Stimulated activated naive CD8-positive, alpha-beta T cell treated with anti-CD3 and anti-CD28 coated beads, Interleukin-15, Interleukin-2, amounts not matched to agents 100 ng/mL and 50 ng/mL, for 24 hours (primary cell): ENCODE measurements around the gene FPR3.

Source experiments
- H3K27ac Mint-ChIP-seq: one replicate; pipeline ENCODE4 v1.8.0; 2021; ENCODE audit warnings: mild to moderate bottlenecking, mixed read lengths
- H3K27me3 Mint-ChIP-seq: one replicate; pipeline ENCODE4 v1.8.0; 2021; ENCODE audit warnings: mixed read lengths
- H3K36me3 Mint-ChIP-seq: one replicate; pipeline ENCODE4 v1.8.0; 2021; ENCODE audit warnings: low read depth, mixed read lengths
- H3K4me1 Mint-ChIP-seq: one replicate; pipeline ENCODE4 v1.8.0; 2021; ENCODE audit warnings: low read depth, mixed read lengths
- H3K4me3 Mint-ChIP-seq: one replicate; pipeline ENCODE4 v1.8.0; 2021; ENCODE audit warnings: mild to moderate bottlenecking, mixed read lengths
- H3K9me3 Mint-ChIP-seq: one replicate; pipeline ENCODE4 v1.8.0; 2021; ENCODE audit warnings: mixed read lengths

The FPR3 gene

GRCh38 chr19:51808333-51808986 lies 13.5 kb downstream of the FPR3 start:
- H3K27ac Mint-ChIP-seq, result no peak overlapping the region
- no peak overlapping the region for H3K4me3 Mint-ChIP-seq
- H3K27me3 Mint-ChIP-seq, result no peaks in the 10 kb centered on the region
- H3K9me3 Mint-ChIP-seq, result peaks cover 13% of the 10 kb centered on the region
- H3K4me1 Mint-ChIP-seq, result no peaks in the 10 kb centered on the region
- no peaks in the 10 kb centered on the region for H3K36me3 Mint-ChIP-seq

GRCh38 chr19:51809787-51810186 lies 14.8 kb downstream of the FPR3 start:
- H3K27me3 Mint-ChIP-seq, result no peaks in the 10 kb centered on the region
- H3K27ac Mint-ChIP-seq, result no peak overlapping the region
- peaks cover 3% of the 10 kb centered on the region for H3K36me3 Mint-ChIP-seq
- peaks cover 10% of the 10 kb centered on the region for H3K9me3 Mint-ChIP-seq
- no peaks in the 10 kb centered on the region for H3K4me1 Mint-ChIP-seq
- H3K4me3 Mint-ChIP-seq, result no peak overlapping the region

- no peak overlapping the region for H3K27ac Mint-ChIP-seq
- H3K9me3 Mint-ChIP-seq, result peaks cover 10% of the 10 kb centered on the region
- peaks cover 3% of the 10 kb centered on the region for H3K36me3 Mint-ChIP-seq
- H3K4me1 Mint-ChIP-seq, result no peaks in the 10 kb centered on the region
- H3K4me3 Mint-ChIP-seq, result no peak overlapping the region
- no peaks in the 10 kb centered on the region for H3K27me3 Mint-ChIP-seq
Observed at GRCh38 chr19:51810223-51810622, 15.3 kb downstream of the FPR3 start.

- H3K4me1 Mint-ChIP-seq, result no peaks in the 10 kb centered on the region
- no peak overlapping the region for H3K4me3 Mint-ChIP-seq
- peaks cover 3% of the 10 kb centered on the region for H3K36me3 Mint-ChIP-seq
- peaks cover 10% of the 10 kb centered on the region for H3K9me3 Mint-ChIP-seq
- no peak overlapping the region for H3K27ac Mint-ChIP-seq
- H3K27me3 Mint-ChIP-seq, result no peaks in the 10 kb centered on the region
Observed at GRCh38 chr19:51811344-51811743, 16.4 kb downstream of the FPR3 start.

DNA sequence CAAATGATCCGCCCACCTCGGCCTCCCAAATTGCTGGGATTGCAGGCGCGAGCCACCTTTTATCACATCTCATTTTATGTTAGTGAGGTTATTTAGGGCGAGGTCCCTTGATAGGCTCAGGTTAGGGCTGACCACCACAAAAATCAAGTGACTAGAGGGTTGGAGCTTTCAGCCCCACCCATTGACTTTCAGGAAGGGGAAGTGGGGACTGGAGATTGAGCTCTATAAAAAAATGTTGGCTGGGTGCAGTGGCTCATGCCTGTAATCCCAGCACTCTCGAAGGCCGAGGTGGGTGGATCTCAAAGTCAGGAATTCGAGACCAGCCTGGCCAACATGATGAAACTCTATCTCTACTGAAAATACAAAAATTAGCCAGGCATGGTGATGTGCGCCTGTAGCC lies 20.1 kb downstream of the FPR3 start:
- H3K27me3 Mint-ChIP-seq, result no peaks in the 10 kb centered on the region
- peaks cover 3% of the 10 kb centered on the region for H3K36me3 Mint-ChIP-seq
- no peak overlapping the region for H3K4me3 Mint-ChIP-seq
- peaks cover 22% of the 10 kb centered on the region for H3K9me3 Mint-ChIP-seq
- H3K4me1 Mint-ChIP-seq, result no peaks in the 10 kb centered on the region
- no peak overlapping the region for H3K27ac Mint-ChIP-seq

- no peak overlapping the region for H3K4me3 Mint-ChIP-seq
- H3K36me3 Mint-ChIP-seq, result peaks cover 3% of the 10 kb centered on the region
- peaks cover 22% of the 10 kb centered on the region for H3K9me3 Mint-ChIP-seq
- no peaks in the 10 kb centered on the region for H3K4me1 Mint-ChIP-seq
- no peak overlapping the region for H3K27ac Mint-ChIP-seq
- H3K27me3 Mint-ChIP-seq, result no peaks in the 10 kb centered on the region
Observed at GRCh38 chr19:51816711-51817110, 21.8 kb downstream of the FPR3 start.

- no peaks in the 10 kb centered on the region for H3K4me1 Mint-ChIP-seq
- H3K27me3 Mint-ChIP-seq, result no peaks in the 10 kb centered on the region
- no peak overlapping the region for H3K27ac Mint-ChIP-seq
- H3K4me3 Mint-ChIP-seq, result no peak overlapping the region
- peaks cover 5% of the 10 kb centered on the region for H3K36me3 Mint-ChIP-seq
- H3K9me3 Mint-ChIP-seq, result peaks cover 47% of the 10 kb centered on the region
Observed at GRCh38 chr19:51820011-51820410, 25.1 kb downstream of the FPR3 start.

DNA sequence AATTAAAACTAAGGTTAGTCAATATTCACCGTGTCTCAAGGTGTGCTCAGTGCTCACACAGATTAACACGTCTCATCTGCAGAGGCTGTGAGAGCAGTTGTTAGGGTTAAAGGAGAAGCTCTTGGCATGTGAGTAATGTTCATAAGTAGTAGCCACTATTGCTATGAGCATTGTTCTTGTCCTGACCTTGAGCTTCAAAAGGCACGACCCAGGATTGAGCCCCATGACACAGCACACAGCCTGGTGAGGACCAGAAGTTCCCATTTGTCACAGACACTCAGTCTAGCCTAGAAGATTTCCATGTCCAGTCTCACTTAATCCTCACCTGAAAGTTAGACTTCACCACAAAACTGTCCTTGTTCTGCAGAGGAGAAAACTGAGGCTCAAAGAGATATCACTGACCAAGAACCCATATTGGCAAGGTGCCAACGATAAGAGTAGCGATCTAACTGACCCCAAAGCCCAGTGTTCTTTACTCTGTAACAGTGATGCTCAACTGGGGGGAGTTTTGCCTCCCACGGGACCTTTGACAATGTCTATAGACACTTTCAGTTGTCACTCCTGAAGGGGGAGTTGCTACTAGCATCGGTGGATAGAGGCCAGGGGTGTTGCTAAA lies 26.0 kb downstream of the FPR3 start:
- Mint-ChIP-seq H3K4me3 (no peak overlapping the region), H3K9me3 (peaks cover 53% of the 10 kb centered on the region), H3K4me1 (no peaks in the 10 kb centered on the region), H3K27me3 (no peaks in the 10 kb centered on the region), H3K27ac (no peak overlapping the region), H3K36me3 (peaks cover 12% of the 10 kb centered on the region)

DNA sequence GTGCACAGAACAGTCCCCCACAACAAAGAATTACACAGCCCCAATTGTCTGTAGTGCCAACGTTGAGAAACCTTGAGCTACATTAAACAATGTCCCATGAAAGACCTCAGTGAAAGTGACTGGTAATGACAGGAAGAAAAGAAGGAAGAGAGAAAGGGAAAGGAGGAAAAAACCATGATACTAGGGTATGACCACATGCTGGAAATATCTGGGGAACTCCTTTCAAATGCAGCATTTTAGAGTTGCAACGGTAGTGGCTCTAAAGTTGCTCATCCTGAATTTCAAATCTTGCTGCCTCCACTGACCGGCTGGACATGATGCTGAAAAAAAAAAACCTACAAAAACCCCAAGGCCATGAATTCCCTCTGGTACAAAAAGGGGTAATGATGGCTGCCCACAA lies 26.5 kb downstream of the FPR3 start:
- peaks cover 57% of the 10 kb centered on the region for H3K9me3 Mint-ChIP-seq
- no peaks in the 10 kb centered on the region for H3K4me1 Mint-ChIP-seq
- no peak overlapping the region for H3K27ac Mint-ChIP-seq
- H3K36me3 Mint-ChIP-seq, result peaks cover 12% of the 10 kb centered on the region
- H3K27me3 Mint-ChIP-seq, result no peaks in the 10 kb centered on the region
- no peak overlapping the region for H3K4me3 Mint-ChIP-seq

DNA sequence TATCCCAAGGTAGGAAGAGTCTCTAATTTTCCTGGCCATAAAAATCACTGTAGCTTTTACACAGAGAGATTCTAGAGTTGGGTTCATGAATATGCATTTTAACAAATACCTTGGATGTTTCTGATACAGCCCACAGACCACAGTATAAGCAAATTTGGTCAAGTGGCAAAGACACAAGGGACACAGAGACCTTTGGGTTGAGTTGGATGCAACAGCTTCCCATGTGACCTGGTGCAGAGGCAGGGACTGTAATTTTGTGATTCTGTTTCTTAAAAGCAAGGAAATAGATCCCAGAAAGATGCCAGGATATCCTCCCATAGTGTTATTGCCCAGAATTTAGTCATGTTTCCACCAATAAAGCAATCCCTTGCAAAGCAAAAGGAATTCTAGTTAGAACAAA lies 27.0 kb downstream of the FPR3 start:
- no peak overlapping the region for H3K4me3 Mint-ChIP-seq
- no peak overlapping the region for H3K27ac Mint-ChIP-seq
- peaks cover 12% of the 10 kb centered on the region for H3K36me3 Mint-ChIP-seq
- no peaks in the 10 kb centered on the region for H3K27me3 Mint-ChIP-seq
- H3K4me1 Mint-ChIP-seq, result no peaks in the 10 kb centered on the region
- H3K9me3 Mint-ChIP-seq, result peaks cover 62% of the 10 kb centered on the region

- H3K27me3 Mint-ChIP-seq, result no peaks in the 10 kb centered on the region
- H3K27ac Mint-ChIP-seq, result no peak overlapping the region
- peaks cover 66% of the 10 kb centered on the region for H3K9me3 Mint-ChIP-seq
- H3K4me3 Mint-ChIP-seq, result no peak overlapping the region
- no peaks in the 10 kb centered on the region for H3K4me1 Mint-ChIP-seq
- H3K36me3 Mint-ChIP-seq, result peaks cover 12% of the 10 kb centered on the region
Observed at GRCh38 chr19:51822325-51822724, 27.4 kb downstream of the FPR3 start.

- Mint-ChIP-seq H3K36me3 (peaks cover 12% of the 10 kb centered on the region), H3K27ac (no peak overlapping the region), H3K4me1 (no peaks in the 10 kb centered on the region), H3K9me3 (peaks cover 72% of the 10 kb centered on the region), H3K27me3 (no peaks in the 10 kb centered on the region), H3K4me3 (no peak overlapping the region)
Observed at GRCh38 chr19:51822946-51823345, 28.0 kb downstream of the FPR3 start.

DNA sequence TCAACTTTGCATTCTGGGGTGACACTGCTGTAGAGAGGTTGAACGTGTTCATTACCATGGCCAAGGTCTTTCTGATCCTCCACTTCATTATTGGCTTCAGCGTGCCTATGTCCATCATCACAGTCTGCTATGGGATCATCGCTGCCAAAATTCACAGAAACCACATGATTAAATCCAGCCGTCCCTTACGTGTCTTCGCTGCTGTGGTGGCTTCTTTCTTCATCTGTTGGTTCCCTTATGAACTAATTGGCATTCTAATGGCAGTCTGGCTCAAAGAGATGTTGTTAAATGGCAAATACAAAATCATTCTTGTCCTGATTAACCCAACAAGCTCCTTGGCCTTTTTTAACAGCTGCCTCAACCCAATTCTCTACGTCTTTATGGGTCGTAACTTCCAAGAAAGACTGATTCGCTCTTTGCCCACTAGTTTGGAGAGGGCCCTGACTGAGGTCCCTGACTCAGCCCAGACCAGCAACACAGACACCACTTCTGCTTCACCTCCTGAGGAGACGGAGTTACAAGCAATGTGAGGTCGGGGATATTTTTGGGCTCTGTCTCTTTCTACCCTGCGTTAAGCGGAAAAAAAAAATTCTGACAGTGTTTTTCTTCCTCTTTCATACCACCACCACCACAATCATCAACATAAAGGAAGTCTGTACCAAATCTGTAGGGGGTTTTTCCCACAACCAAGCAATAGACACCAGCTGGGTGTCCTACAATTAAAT lies 29.5 kb downstream of the FPR3 start:
- peaks cover 68% of the 10 kb centered on the region for H3K9me3 Mint-ChIP-seq
- H3K4me1 Mint-ChIP-seq, result no peaks in the 10 kb centered on the region
- no peak overlapping the region for H3K27ac Mint-ChIP-seq
- H3K27me3 Mint-ChIP-seq, result no peaks in the 10 kb centered on the region
- peaks cover 12% of the 10 kb centered on the region for H3K36me3 Mint-ChIP-seq
- no peak overlapping the region for H3K4me3 Mint-ChIP-seq

- H3K36me3 Mint-ChIP-seq, result peaks cover 4% of the 10 kb centered on the region
- H3K4me1 Mint-ChIP-seq, result no peaks in the 10 kb centered on the region
- H3K27me3 Mint-ChIP-seq, result no peaks in the 10 kb centered on the region
- no peak overlapping the region for H3K4me3 Mint-ChIP-seq
- peaks cover 48% of the 10 kb centered on the region for H3K9me3 Mint-ChIP-seq
- no peak overlapping the region for H3K27ac Mint-ChIP-seq
Observed at GRCh38 chr19:51830274-51830673, 35.3 kb downstream of the FPR3 start.

DNA sequence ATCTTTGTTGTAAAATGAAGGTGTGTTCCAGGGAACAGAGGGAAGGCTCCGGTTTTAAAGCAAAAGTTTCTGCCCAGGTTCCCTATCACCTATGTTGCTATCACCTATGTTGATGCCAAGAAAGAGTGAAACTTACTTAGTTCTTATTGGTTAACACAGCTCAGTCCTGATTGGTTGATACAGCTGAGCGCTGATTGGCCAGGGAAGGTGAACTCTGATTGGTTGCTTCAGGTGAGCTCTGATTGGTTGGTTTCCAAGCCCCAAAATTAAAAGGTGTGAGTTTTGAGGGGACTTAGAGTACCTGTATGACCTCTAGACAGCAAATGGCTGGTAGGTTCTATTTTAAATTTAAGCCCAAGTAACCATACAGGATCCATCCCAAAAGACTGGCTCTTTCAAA lies 42.2 kb downstream of the FPR3 start:
- Mint-ChIP-seq H3K4me3 (no peak overlapping the region), H3K27ac (no peak overlapping the region), H3K9me3 (peaks cover 35% of the 10 kb centered on the region), H3K36me3 (peaks cover 17% of the 10 kb centered on the region), H3K4me1 (no peaks in the 10 kb centered on the region), H3K27me3 (no peaks in the 10 kb centered on the region)
